GM23338 (cell line): ENCODE measurements around the gene GBP5. TPM values are rescaled to one million over a fixed set of nuclear protein-coding genes. Genes with fewer than 3 reads are reported as not detected.
A peak's percentile ranks its signal among the peaks of the same experiment; 100 is the strongest.

Experiments used
- ATAC-seq: fragments of 200-7000 bp; cut with Tn5 transposase; 3 replicates; pipeline ENCODE4 v1.9.1; 2020
- DNase-seq: peaks from one replicate; pipeline ENCODE4 v3.0.0-alpha.2; 2015; ENCODE audit warnings: low spot score
- H2AFZ ChIP-seq: fragments of 200-600 bp; sonication (generic); 2 replicates; pipeline ENCODE4 v1.8.0; 2016; ENCODE audit warnings: antibody characterized with exemption, mild to moderate bottlenecking, moderate library complexity
- H3F3A ChIP-seq: fragments of 200-600 bp; sonication (generic); replicated peaks from 2 replicates; pipeline ENCODE4 v1.8.0; 2017; ENCODE audit warnings: antibody characterized with exemption, mixed run types, low read depth
- H3K27ac ChIP-seq: fragments of 200-600 bp; sonication (generic); 2 replicates; pipeline ENCODE4 v1.6.1; 2016; ENCODE audit warnings: low read depth
- H3K27me3 ChIP-seq: fragments of 200-600 bp; sonication (generic); 2 replicates; pipeline ENCODE4 v1.8.0; 2016; ENCODE audit warnings: mild to moderate bottlenecking, mixed run types, moderate library complexity; ENCODE audit not compliant: insufficient read depth
- H3K36me3 ChIP-seq: fragments of 200-600 bp; sonication (generic); 2 replicates; pipeline ENCODE4 v1.8.0; 2016; ENCODE audit warnings: mild to moderate bottlenecking; ENCODE audit not compliant: insufficient read depth
- H3K4me1 ChIP-seq: fragments of 200-600 bp; sonication (generic); 2 replicates; pipeline ENCODE4 v1.8.0; 2016; ENCODE audit warnings: mild to moderate bottlenecking, moderate library complexity; ENCODE audit not compliant: insufficient read depth
- H3K4me2 ChIP-seq: fragments of 200-600 bp; sonication (generic); 2 replicates; pipeline ENCODE4 v1.7.1; 2017; ENCODE audit warnings: mixed run types
- H3K4me3 ChIP-seq: fragments of 200-600 bp; sonication (generic); 2 replicates; pipeline ENCODE4 v1.6.1; 2016; ENCODE audit warnings: mixed run types
- H3K79me2 ChIP-seq: fragments of 200-600 bp; sonication (generic); replicated peaks from 2 replicates; pipeline ENCODE4 v1.8.0; 2017; ENCODE audit warnings: mild to moderate bottlenecking; ENCODE audit not compliant: insufficient read depth
- H3K9me2 ChIP-seq: fragments of 200-600 bp; sonication (generic); 2 replicates; pipeline ENCODE4 v1.8.0; 2017; ENCODE audit not compliant: insufficient read depth
- H4K20me1 ChIP-seq: fragments of 200-600 bp; sonication (generic); replicated peaks from 2 replicates; pipeline ENCODE4 v1.8.0; 2017; ENCODE audit warnings: mild to moderate bottlenecking; ENCODE audit not compliant: insufficient read depth
- H3K27ac Mint-ChIP-seq: 2 replicates; pipeline ENCODE4 v1.8.0; 2020; ENCODE audit warnings: inconsistent platforms, mild to moderate bottlenecking, moderate library complexity, mixed read lengths
- H3K27me3 Mint-ChIP-seq: 3 replicates; pipeline ENCODE4 v1.8.0; 2022; ENCODE audit warnings: low read depth, mild to moderate bottlenecking, moderate library complexity, mixed read lengths, inconsistent platforms; ENCODE audit not compliant: insufficient read depth, poor library complexity
- H3K36me3 Mint-ChIP-seq: 3 replicates; pipeline ENCODE4 v1.8.0; 2021; ENCODE audit warnings: low read depth, mild to moderate bottlenecking, inconsistent platforms, moderate library complexity, mixed read lengths
- H3K4me1 Mint-ChIP-seq: 3 replicates; pipeline ENCODE4 v1.8.0; 2020; ENCODE audit warnings: mild to moderate bottlenecking, inconsistent platforms, mixed read lengths
- H3K4me3 Mint-ChIP-seq: 3 replicates; pipeline ENCODE4 v1.8.0; 2021; ENCODE audit warnings: moderate library complexity, mild to moderate bottlenecking, inconsistent platforms, mixed read lengths
- H3K9me3 Mint-ChIP-seq: 3 replicates; pipeline ENCODE4 v1.8.0; 2020; ENCODE audit warnings: moderate library complexity, mild to moderate bottlenecking, inconsistent platforms, mixed read lengths
- CREB1 ChIP-seq: fragments of 250-450 bp; sonication (Bioruptor Pico); IDR thresholded peaks from 2 replicates; pipeline ENCODE4 v1.5.0; 2020; ENCODE audit warnings: low read depth, mild to moderate bottlenecking, moderate library complexity
- CTCF ChIP-seq, 2 experiments: fragments of 200-600 bp in 1 of 2; sonication (generic) in 1 of 2; conservative IDR thresholded peaks; 2 replicates each; pipeline versions ENCODE4 v1.5.1 to v1.6.1; 2016 to 2017; ENCODE audit warnings: antibody characterized with exemption in 2 of 2, low read depth in 2 of 2, mild to moderate bottlenecking in 2 of 2, moderate library complexity in 1 of 2
- ETS1 ChIP-seq: IDR thresholded peaks from 2 replicates; pipeline ENCODE4 v1.6.1; 2016; ENCODE audit warnings: antibody characterized with exemption
- EZH2 ChIP-seq: fragments of 200-600 bp; sonication (generic); IDR thresholded peaks from one replicate; pipeline ENCODE4 v1.8.0; 2017; ENCODE audit warnings: antibody characterized with exemption, mild to moderate bottlenecking, low read depth; ENCODE audit not compliant: unreplicated experiment
- EZH2phosphoT487 ChIP-seq: fragments of 200-600 bp; sonication (generic); IDR thresholded peaks from one replicate; pipeline ENCODE4 v1.8.1; 2018; ENCODE audit warnings: antibody characterized with exemption; ENCODE audit not compliant: unreplicated experiment
- JUNB ChIP-seq: IDR thresholded peaks from one replicate; pipeline ENCODE4 v1.6.1; 2016; ENCODE audit warnings: antibody characterized with exemption; ENCODE audit not compliant: unreplicated experiment
- NANOG ChIP-seq: IDR thresholded peaks from 2 replicates; pipeline ENCODE4 v1.6.1; 2016; ENCODE audit warnings: antibody characterized with exemption, borderline replicate concordance
- POLR2AphosphoS5 ChIP-seq: IDR thresholded peaks from 2 replicates; pipeline ENCODE4 v1.6.1; 2016; ENCODE audit warnings: antibody characterized with exemption, low read depth
- REST ChIP-seq: IDR thresholded peaks from one replicate; pipeline ENCODE4 v1.6.1; 2018; ENCODE audit warnings: antibody characterized with exemption; ENCODE audit not compliant: unreplicated experiment
- STAT1 ChIP-seq: IDR thresholded peaks from one replicate; pipeline ENCODE4 v1.6.1; 2016; ENCODE audit warnings: antibody characterized with exemption; ENCODE audit not compliant: unreplicated experiment
- ZNF114 ChIP-seq: fragments of 250-450 bp; sonication (Bioruptor Pico); IDR thresholded peaks from 2 replicates; pipeline ENCODE4 v1.5.0; 2020; ENCODE audit warnings: mild to moderate bottlenecking, moderate library complexity
- ZNF331 ChIP-seq: fragments of 250-450 bp; sonication (Bioruptor Pico); IDR thresholded peaks from 2 replicates; pipeline ENCODE4 v1.5.0; 2020; ENCODE audit warnings: low read depth, mild to moderate bottlenecking, moderate library complexity
- ZNF462 ChIP-seq: fragments of 250-450 bp; sonication (Bioruptor Pico); IDR thresholded peaks from 2 replicates; pipeline ENCODE4 v1.5.0; 2020; ENCODE audit warnings: mild to moderate bottlenecking, moderate library complexity
- polyA plus RNA-seq: library from polyadenylated mRNA; unstranded; fragments of >200 nt; fragmentation: Nextera tagmentation; extraction: Ambion mirVana; gene quantifications from 2 replicates; pipeline ENCODE4 v1.2.1, GENCODE V29; 2016
- total RNA-seq: library from RNA; depleted of rRNA; stranded (reverse); fragments of >200 nt; shearing (Covaris generic); gene quantifications from 2 replicates; pipeline ENCODE4 v1.2.3, GENCODE V29; 2014

GBP5 gene
- total and polyA plus RNA-seq, 2 experiments from 2014 or later: not detected

GRCh38 chr1:89262643-89263042 is 10.0 kb downstream of the GBP5 start:
- no peak for TF ChIP-seq STAT1
- no peak for TF ChIP-seq ZNF331
- TF ChIP-seq EZH2phosphoT487: no peak
- TF ChIP-seq ZNF462 (CRISPR knock-in tag): no peak
- TF ChIP-seq NANOG: no peak
- TF ChIP-seq REST: no peak
- no peak for TF ChIP-seq JUNB
- TF ChIP-seq EZH2: no peak
- no peak for TF ChIP-seq ETS1
- TF ChIP-seq CTCF (conservative IDR thresholded peaks at IDR 0.05; ENCODE audit: low read depth in 2 of 2): no peak
- TF ChIP-seq POLR2AphosphoS5: no peak
- no peak for TF ChIP-seq CREB1 (CRISPR knock-in tag)
- TF ChIP-seq ZNF114 (CRISPR knock-in tag): no peak
- Mint-ChIP-seq H3K27ac (no peak overlapping the region), H3K27me3 (no peaks in the 10 kb centered on the region), H3K9me3 (no peaks in the 10 kb centered on the region), H3K36me3 (no peaks in the 10 kb centered on the region), H3K4me1 (peaks cover 12% of the 10 kb centered on the region), H3K4me3 (no peak overlapping the region)
- no peaks in the 10 kb centered on the region; the same call in 1 of the 2 replicates for H3K4me1 ChIP-seq
- no peaks in the 10 kb centered on the region for H3K27me3 ChIP-seq
- no peaks in the 10 kb centered on the region for H3F3A ChIP-seq
- H3K79me2 ChIP-seq: no peaks in the 10 kb centered on the region
- no peaks in the 10 kb centered on the region; the same call in 1 of the 2 replicates for H4K20me1 ChIP-seq
- no peak for DNase-seq
- H3K4me3 ChIP-seq: no peak overlapping the region
- H3K36me3 ChIP-seq: no peaks in the 10 kb centered on the region
- no peak for ATAC-seq
- H3K4me2 ChIP-seq: no peak overlapping the region
- H2AFZ ChIP-seq: peak overlapping the region; percentile 33; the same call in 1 of the 2 replicates
- no peaks in the 10 kb centered on the region for H3K9me2 ChIP-seq
- H3K27ac ChIP-seq: no peak overlapping the region
